ENCODE results near the gene LETMD1. TPM values are rescaled to one million over a fixed set of nuclear protein-coding genes. Genes with fewer than 3 reads are reported as not detected.

LETMD1 gene
- polyA plus RNA-seq, 2 of the 4 experiments (the other 2 are of a cell fraction), result 29.6 to 72.9 TPM

- no peak overlapping the region for H3K27ac ChIP-seq
- 58% methylated on average over 6 of the region's 6 CpGs for WGBS (ENCODE audit: missing lambda C conversion rate)
- H3K9me3 ChIP-seq, result no peaks in the 10 kb centered on the region
- H3K4me2 ChIP-seq, result no peak overlapping the region
- peak in 1 of 2 experiments; percentile 39; a peak in 2 of 6 replicates for ATAC-seq
- ChIA-PET POLR2A (no interaction called here), CTCF (interaction anchor here (0.6 kb wide), 1 partner anchor 12 kb away, joined by 4 read pairs; no protein-coding TSS in a partner anchor)
- FAIRE-seq, result no peak
- peaks cover 8% of the 10 kb centered on the region; the same call in 2 of the 3 replicates for H3K4me1 ChIP-seq
- H3K4me3 ChIP-seq, result no peak overlapping the region
- no peak for DNase-seq (ENCODE audit: low read depth in 1 of 2, low spot score in 1 of 2)
- no peak for TF ChIP-seq HOXB5 (CRISPR knock-in tag; IDR thresholded peaks at IDR 0.05)
- TF ChIP-seq PHF8 (IDR thresholded peaks at IDR 0.05; ENCODE audit: borderline replicate concordance, low read depth), result no peak
- no peak for TF ChIP-seq ZSCAN20 (CRISPR knock-in tag; IDR thresholded peaks at IDR 0.05)
- no peak for TF ChIP-seq ZC3H11A (IDR thresholded peaks at IDR 0.05)
- TF ChIP-seq, protein P1, sequence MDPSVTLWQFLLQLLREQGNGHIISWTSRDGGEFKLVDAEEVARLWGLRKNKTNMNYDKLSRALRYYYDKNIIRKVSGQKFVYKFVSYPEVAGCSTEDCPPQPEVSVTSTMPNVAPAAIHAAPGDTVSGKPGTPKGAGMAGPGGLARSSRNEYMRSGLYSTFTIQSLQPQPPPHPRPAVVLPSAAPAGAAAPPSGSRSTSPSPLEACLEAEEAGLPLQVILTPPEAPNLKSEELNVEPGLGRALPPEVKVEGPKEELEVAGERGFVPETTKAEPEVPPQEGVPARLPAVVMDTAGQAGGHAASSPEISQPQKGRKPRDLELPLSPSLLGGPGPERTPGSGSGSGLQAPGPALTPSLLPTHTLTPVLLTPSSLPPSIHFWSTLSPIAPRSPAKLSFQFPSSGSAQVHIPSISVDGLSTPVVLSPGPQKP (IDR thresholded peaks at IDR 0.05; ENCODE audit: low read depth, low read length), result no peak
- no peak for TF ChIP-seq SMC3 (IDR thresholded peaks at IDR 0.05)
- TF ChIP-seq, protein P2, sequence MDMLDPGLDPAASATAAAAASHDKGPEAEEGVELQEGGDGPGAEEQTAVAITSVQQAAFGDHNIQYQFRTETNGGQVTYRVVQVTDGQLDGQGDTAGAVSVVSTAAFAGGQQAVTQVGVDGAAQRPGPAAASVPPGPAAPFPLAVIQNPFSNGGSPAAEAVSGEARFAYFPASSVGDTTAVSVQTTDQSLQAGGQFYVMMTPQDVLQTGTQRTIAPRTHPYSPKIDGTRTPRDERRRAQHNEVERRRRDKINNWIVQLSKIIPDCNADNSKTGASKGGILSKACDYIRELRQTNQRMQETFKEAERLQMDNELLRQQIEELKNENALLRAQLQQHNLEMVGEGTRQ (IDR thresholded peaks at IDR 0.05), result no peak
- TF ChIP-seq, protein P3, sequence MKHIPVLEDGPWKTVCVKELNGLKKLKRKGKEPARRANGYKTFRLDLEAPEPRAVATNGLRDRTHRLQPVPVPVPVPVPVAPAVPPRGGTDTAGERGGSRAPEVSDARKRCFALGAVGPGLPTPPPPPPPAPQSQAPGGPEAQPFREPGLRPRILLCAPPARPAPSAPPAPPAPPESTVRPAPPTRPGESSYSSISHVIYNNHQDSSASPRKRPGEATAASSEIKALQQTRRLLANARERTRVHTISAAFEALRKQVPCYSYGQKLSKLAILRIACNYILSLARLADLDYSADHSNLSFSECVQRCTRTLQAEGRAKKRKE (CRISPR knock-in tag; IDR thresholded peaks at IDR 0.05; ENCODE audit: low read depth), result no peak
- no peak for TF ChIP-seq ZFP36 (IDR thresholded peaks at IDR 0.05; ENCODE audit: borderline replicate concordance, partially characterized antibody)
- no peak for TF ChIP-seq GATA3 (IDR thresholded peaks at IDR 0.05; ENCODE audit: borderline replicate concordance)
- no peak for TF ChIP-seq POLR2A (IDR thresholded peaks at IDR 0.05; ENCODE audit: low read length)
- TF ChIP-seq HMGXB4 (CRISPR knock-in tag; IDR thresholded peaks at IDR 0.05; ENCODE audit: borderline replicate concordance), result no peak
- TF ChIP-seq MAFK (IDR thresholded peaks at IDR 0.05; ENCODE audit: partially characterized antibody), result no peak
- TF ChIP-seq, protein P4, sequence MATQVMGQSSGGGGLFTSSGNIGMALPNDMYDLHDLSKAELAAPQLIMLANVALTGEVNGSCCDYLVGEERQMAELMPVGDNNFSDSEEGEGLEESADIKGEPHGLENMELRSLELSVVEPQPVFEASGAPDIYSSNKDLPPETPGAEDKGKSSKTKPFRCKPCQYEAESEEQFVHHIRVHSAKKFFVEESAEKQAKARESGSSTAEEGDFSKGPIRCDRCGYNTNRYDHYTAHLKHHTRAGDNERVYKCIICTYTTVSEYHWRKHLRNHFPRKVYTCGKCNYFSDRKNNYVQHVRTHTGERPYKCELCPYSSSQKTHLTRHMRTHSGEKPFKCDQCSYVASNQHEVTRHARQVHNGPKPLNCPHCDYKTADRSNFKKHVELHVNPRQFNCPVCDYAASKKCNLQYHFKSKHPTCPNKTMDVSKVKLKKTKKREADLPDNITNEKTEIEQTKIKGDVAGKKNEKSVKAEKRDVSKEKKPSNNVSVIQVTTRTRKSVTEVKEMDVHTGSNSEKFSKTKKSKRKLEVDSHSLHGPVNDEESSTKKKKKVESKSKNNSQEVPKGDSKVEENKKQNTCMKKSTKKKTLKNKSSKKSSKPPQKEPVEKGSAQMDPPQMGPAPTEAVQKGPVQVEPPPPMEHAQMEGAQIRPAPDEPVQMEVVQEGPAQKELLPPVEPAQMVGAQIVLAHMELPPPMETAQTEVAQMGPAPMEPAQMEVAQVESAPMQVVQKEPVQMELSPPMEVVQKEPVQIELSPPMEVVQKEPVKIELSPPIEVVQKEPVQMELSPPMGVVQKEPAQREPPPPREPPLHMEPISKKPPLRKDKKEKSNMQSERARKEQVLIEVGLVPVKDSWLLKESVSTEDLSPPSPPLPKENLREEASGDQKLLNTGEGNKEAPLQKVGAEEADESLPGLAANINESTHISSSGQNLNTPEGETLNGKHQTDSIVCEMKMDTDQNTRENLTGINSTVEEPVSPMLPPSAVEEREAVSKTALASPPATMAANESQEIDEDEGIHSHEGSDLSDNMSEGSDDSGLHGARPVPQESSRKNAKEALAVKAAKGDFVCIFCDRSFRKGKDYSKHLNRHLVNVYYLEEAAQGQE (IDR thresholded peaks at IDR 0.05), result no peak
- TF ChIP-seq KDM1A (IDR thresholded peaks at IDR 0.05; ENCODE audit: low read depth), result no peak
- TF ChIP-seq, protein P5, sequence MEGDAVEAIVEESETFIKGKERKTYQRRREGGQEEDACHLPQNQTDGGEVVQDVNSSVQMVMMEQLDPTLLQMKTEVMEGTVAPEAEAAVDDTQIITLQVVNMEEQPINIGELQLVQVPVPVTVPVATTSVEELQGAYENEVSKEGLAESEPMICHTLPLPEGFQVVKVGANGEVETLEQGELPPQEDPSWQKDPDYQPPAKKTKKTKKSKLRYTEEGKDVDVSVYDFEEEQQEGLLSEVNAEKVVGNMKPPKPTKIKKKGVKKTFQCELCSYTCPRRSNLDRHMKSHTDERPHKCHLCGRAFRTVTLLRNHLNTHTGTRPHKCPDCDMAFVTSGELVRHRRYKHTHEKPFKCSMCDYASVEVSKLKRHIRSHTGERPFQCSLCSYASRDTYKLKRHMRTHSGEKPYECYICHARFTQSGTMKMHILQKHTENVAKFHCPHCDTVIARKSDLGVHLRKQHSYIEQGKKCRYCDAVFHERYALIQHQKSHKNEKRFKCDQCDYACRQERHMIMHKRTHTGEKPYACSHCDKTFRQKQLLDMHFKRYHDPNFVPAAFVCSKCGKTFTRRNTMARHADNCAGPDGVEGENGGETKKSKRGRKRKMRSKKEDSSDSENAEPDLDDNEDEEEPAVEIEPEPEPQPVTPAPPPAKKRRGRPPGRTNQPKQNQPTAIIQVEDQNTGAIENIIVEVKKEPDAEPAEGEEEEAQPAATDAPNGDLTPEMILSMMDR (IDR thresholded peaks at IDR 0.05), result no peak
- no peak for TF ChIP-seq RAD21 (conservative IDR thresholded peaks at IDR 0.05 in 1 of 2, IDR thresholded peaks at IDR 0.05 in 1 of 2)
- no peak for TF ChIP-seq FOXS1 (CRISPR knock-in tag; IDR thresholded peaks at IDR 0.05)
These were observed 43.6 kb upstream of the LETMD1 start for GRCh38 chr12:51004504-51004903.
